HUDEP-2 (cell line): ENCODE measurements around the gene MRPS16.

Experiments
- DNase-seq, 76 experiments: peaks; one replicate each; lab custom pipeline; 2025; ENCODE audit not compliant: unreplicated experiment in 76 of 76; lab: John Stamatoyannopoulos, UW

Gene MRPS16

GRCh38 chr10:73205081-73205480 is 47.4 kb downstream of the MRPS16 start:
- DNase-seq, result no peak
